Kidney capillary endothelial cell (primary cell): ENCODE measurements around the gene MITF.

ENCODE experiments used
- DNase-seq: peaks from one replicate; pipeline ENCODE4 v3.0.0-alpha.2; 2018; ENCODE audit warnings: low spot score

Gene MITF

DNA sequence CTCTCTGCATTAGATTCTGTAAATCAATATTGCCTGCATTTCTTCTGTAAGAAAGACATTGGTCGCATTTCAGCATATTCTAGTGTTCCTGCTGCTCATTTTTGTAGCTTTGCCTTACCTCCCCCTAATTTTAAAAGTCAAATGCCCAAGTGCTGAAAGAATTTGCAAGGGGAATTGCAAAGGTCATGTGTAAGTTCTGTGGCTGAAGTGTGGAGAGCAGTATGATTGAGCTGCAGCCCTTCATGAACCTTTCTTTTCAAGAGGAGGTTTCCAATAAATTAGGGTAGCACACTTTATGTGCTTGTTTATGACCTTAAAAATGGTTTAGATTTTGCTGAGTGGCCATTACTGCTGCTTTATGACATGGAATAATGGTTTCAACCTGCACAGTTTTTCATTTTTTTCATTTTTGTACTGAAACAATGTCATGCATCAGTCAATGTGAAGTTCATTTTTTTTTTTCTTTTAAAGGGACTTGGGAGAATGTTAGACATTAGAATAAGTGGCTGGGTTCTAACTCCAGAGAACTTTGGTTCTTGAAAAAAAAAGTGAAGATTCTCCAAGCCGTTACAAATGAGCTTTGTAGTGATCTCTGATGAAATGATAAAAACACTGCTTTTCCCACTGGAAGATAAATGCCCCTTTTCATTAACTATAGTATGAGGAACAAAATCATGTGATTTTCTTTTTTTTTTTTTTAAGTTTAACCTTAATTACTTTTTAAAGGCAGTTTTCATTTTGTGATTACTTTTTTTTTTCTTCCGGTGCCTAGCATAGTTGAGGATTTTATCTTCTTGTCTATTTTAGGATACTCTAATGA, 99.6 kb downstream of the MITF start:
- DNase-seq, result no peak

DNA sequence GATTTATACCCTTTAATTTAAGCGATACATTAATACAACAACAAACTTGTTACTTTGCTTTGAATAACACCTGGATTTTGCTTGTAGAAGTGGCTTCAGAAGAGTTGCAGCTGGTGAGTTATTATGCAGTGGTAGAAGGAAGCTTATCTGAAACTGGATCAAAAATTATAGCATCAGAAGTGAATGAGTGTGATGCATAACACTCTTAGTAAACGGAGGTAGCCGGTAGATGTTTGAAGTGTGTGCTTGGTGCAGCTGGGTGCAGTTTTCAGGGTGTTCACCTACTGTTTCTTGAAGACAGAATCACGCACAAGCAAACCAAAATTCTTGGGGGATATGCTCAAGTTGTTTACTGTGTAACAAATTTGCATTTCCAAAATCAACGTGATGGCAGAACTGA, 103.1 kb downstream of the MITF start:
- DNase-seq, result no peak

DNA sequence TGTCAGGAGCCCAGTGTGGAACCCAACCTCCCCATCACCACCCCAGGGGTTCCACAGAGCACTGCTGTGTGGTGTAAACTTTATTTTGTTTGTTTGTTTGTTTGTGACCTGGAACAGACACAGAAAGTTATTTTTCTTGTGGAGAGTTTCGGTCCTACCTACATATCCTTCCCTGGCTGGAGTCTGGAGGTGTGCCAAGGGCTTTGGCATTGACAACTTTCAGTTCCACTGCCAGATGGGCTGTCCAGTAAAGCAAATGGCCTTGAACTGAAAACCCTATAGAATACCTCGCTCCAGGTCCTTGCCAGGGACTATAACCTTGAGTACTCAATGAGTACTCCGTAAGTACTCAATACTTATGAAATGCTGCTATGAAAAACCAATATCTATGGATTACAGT, 103.5 kb downstream of the MITF start:
- no peak for DNase-seq

DNA sequence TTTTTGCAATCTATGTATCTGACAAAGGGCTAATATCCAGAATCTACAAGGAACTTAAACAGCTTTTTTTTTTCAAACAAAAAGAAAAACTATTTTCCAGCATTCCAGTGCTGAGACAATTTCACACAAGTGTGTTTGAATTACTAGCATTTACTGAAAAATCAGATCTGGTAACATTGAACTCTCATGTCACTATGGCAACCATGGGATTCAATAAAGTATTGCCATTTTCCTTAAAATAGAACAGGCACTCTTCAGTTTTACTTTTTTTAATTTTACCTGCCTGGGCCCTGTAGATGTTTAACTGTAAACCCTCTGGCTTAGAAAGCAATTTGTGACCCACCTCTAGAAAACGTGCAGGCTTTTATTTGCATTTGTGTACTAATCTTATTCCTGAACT, 105.4 kb downstream of the MITF start:
- no peak for DNase-seq

DNA sequence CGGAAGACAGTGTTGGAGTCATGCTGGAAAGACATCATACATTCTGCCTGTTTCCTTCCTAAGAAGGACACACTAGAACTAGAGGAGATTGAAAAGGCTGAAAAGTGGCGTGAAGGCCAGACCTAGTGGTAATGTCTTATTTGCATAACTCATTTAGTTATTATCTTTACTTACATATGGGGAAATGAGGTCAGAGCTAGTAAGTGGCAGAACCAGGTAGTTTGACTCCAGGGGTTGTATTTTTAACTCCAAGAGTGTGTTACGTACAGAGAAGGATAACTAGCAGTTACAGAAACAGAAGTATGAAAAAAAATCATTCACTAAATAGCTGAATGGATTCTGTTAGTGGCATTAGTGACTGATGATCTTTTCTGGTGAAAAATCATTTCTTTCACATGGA, 108.0 kb downstream of the MITF start:
- no peak for DNase-seq

DNA sequence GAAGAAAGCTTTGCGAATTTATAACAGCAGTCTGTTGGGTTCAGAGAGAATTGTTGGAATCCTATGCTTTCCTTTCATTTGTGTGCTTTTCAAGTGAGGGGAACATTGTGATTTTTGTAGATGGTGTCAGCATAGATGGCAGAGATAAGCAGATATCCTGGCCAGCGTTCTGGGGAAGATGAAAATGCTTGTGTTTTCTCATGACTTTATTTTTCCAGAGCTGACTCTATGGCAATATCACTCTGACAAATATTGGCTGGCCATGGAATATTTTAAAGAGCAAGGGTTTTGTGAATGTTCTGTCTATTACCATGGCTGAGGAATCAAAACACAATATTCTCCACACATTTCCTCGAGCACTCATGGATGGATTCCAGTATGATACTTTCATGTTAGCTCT, 108.8 kb downstream of the MITF start:
- no peak for DNase-seq

DNA sequence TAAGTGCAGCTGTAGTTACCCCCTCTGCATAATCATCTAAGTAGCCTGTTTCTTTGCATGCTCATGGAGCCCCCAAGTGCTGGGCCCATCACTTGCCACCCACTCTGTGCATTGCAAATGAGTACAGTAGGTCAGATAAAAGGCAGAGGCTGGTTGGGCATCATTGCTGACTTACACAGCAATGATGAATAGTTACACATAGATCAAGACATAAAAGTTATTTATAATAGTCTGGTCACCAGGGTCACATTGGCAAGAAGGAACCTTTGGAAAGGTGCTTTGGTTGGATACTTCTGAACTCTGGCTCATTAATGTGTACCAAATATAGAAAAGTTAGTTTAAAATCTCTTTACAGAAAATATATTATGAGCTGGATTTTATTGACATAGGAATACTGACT, 111.6 kb downstream of the MITF start:
- no peak for DNase-seq

DNA sequence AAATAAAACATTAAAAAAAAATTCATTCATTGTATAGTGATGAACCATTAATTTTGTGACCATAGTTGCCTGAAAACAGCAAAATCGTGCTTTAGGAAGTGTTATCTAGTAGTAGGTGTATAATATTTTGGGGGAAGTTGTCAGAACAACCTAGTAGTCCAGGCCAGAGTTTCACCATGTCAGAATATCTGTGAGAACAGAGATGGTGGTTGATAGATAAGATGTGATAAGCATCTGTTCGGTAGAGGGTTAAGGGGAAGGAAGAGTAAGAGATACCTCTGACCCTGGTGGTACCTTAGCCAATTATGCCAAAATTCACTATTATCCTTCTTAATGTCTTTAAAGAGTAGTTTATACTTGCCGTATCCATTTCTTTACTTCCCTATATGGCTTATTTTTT, 113.8 kb downstream of the MITF start:
- no peak for DNase-seq

DNA sequence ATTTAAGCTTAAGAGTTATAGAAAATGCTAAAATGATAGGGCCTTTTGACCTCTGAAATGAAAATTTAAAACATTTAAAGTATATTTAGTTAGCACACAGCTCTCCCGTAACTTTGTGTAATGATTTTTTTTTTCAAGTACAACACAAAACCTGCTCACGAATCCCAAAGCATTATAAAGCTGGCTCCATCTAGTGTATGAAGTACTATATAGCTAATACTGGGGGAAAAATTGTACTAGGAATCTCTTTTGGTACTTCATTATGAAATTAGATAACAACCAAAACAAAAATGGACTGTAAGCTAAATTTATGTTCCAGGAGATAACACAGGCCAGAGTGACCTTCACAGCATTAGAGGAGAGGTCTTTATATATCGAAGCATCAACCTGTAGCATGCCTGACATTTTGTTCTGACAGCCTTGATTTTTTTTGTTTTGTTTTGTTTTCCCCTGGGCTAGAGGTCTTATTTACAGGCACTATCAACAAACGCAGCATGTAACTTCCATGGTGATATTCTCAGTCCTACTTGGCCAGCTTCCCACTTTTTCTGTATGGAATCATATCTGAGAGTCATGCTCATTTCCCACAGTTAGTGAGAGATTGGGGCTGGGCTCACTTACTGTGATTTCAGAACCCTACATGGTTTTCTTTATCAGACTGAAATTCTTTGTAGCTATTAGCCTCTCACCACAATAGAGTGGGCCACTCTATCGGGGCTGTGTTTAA, 116.3 kb downstream of the MITF start:
- peak; percentile 5 for DNase-seq

DNA sequence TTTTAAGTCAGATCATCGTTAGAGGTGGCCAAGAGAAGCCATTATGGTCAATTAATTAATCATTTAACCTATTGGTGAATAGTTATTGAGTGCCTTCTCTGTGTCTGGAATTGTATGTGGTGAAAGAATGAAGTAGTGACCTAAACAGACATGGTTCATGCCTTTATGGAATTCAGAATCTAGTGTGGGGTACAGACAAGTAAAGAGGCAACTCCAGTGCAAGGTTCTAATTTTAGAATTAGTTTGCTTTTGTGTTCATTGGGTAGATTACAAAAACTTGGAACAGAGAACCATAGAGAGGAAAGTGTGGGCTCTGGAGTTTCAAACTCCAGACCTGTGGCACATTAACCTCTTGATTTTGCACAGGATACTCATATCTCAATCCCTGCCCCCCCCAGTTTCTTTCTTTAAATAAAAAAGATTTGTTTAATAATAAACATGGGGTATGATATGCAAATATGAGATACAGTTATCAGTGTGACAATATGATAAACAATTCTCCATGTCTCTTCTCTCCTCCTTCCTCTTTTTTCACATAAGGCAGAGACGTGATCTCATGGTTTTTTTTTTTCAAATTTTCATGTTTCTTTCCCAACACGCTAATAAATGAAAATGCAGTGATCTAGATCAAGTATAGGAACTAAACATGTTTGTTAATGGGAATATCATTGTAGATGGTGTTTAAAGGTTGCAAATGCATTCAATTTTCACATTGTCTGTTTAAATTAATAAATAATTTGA, 117.9 kb downstream of the MITF start:
- DNase-seq, result no peak

DNA sequence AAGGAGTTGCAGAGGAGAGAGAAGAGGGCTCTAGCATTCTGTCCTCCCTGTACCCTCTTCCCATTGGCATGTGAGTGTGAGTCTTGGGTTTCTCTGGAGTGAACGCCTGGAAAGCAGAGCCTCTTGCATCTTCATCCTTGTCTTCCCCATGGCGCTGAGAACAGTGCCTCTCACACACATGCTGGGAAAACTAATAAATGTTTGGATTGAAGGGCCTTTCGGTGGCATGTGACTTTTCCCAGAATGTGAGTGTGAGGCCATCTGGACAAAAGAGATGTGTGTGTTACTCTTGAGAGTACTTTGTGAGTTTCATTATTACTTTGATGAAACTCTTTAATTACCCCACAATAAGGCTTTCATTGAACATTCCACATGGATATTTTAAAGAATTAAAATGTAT, 122.3 kb downstream of the MITF start:
- no peak for DNase-seq

DNA sequence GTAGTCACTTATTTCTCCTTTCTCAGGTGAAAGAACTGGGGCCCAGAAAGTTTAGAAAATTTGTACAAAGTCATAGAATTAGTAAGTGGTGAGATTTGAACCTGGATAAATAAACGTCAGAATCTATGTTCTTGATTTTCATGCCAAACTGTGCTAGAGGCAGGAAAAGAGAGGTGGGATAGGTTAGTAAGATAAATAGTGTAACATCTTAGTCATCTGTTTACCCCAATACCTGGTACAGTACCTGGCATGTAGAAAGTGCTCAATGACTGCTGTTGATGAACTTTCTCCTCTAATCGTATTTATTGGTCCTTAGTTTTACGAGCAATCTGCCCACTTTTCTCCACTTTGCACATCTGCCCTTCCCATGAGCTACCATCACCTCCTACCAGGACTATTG, 124.9 kb downstream of the MITF start:
- no peak for DNase-seq

DNA sequence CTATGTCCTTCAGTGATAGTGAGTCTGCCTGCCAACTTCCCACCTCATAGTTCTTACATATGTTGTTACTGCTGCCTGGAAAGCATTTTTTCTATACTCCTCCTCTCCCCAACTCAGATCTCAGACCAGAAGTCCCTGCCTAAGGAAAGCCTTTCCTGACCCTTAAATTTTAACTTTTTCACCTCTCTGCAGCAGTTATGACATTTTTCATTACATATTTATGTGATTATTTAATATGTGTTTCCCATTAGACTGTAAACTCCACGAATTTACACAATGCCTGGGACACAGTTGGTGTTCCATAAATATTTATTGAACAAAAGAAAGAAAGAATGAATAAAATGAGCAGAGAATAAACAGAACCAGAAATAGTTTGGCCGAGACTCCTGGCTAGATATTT, 125.5 kb downstream of the MITF start:
- no peak for DNase-seq

DNA sequence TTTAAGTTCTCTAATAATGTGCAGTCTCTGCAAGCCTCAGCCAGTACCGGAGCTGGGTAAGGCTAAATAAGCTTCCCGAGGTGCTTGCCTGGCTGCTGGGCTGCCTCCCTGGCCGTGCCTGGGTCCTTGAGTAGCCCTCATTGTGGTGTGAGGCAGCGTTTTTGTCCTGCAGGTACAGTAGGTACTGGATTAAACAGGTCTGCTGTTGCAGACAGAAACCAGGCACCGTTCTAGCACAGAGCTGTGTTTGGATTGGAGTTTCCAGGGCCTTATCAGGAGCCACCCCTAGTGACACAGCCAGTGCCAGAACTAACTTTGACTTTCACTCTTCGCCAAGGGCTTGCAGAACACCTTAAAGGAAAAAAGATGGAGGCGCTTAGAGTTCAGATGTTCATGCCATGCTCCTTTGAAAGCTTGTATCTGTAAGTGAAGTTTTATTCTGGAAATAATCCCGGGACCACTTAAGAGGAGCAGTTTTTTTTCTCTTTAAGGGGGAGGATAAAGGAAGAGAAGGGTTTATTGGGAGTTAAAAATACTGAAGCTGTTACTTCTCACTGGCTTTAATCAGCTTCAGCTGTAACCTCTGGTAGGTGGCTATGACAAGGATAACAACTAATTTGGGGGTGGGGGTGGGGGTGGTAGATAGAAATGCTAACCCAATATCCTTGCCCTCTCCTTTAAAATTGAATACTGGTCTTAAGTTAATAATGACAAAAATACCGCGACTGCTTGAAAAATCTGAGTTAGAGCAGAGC, 126.8 kb downstream of the MITF start:
- DNase-seq, result no peak

DNA sequence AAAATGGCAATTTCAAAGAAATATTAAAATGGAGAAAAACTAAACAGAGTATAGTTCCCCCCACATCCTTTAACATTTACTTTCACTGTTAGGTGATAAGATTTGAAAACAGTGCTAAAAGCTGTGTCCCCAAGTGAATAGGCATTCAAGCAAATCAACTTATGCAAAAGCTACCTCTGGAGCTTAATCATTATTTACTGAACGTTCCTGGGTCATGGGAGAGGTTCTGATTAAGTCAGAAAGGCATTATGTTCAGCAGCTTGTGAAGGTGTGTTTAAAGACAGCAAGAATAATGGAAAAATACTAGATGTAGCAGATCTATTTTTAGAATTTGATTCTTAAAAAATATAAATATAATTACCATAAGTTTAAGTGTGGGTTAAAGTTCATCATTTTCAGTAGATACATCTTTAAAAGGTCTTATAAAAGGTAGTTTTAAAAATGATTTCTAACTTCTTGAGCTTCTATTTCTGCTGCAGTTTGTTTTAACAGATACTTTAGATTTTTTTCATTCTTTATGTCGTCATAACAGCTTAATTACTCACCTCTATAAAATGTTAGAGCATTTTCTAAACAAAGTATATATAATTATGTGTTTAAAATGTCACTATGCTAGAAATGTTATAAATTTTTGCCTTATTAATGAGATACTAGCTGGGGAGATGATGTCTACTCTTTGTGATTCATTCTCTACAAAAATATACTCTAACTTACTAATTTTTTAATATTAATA, 127.9 kb downstream of the MITF start:
- no peak for DNase-seq

DNA sequence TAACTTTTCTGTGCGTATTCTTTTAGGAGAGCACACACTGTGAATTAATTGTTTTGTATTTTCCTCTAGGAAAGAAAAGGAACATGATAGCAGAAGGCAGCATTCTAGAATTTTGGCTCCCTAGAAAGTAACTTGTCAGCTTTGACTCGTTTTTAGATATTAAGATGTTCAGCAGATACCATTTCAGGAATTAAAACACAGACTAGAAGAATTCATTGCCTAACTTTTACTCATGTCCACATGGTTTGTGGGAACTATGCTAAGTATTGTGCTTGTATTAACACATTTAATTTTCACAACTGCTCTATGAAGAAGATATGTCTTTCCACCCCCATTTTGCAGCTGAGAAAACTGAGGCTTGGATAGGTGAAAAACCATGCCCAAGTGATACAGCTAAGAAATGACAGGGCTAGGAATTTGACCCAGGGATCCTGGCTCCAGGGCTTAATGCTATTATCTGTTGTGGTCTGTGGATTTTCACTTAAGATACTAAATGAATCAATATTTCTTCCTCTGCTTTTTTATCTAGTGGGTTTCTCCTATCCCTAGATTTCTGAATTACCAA, 128.8 kb downstream of the MITF start:
- no peak for DNase-seq

DNA sequence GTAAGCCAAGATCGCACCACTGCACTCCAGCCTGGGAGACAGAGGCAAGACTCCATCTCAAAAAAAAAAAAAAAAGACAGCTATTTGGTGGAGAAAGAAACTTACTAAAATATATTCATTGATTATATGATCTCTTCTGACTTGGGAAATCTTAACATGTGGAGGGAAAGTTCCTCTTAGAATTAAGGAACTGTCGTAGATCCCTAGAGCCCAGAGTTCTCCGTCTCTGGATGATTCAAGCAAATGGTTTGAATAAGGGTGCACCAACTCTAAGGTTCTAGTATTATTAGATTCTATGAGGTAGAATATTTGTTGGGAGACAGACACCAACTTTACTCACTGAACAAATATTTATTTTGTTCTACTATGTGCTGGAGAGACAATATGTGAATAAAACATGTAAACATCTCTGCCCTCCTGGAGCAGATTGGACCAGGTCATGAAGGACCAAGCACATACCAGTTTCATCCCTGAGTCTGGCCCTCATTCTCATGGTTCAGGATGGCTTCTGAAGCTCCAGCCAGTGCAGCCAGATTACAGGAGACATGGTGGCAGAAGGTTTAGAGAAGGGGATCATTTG, 129.7 kb downstream of the MITF start:
- no peak for DNase-seq

DNA sequence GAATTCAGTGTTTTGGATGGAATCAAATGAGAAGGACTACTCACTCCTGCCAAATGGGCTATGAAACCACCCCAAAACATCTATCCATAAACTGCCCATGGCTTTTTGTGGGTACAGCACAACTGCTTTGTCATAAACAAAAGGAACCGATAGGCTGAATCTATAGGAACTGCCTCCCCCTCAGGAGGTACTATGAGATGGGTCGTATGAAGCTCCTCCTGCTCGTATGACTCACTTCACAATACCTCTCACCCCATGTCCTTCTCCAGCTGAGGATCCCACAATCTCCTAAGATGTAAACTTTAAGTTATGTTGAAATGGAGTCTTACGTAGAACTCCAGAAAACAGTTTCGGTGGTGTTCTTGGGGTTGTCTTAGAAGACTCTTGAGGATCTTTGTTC, 130.4 kb downstream of the MITF start:
- DNase-seq, result no peak

DNA sequence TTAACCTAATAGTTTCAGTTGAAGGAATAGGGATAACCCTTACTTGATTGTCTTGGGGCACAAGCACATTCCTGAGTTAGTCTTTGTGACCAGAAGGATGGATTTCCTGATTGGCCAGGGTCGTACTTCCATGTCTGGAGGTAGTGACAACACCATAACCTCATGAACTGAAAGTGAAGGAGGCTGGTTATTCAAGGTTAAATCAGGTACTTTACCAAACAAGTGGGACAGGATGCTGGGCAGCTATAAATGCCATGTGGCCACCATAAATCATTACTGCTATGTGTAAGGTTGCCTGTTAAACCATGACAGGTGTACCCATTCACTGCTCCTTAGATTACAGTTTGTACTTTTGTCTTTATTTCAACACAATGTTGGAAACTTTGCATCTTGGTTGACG, 132.0 kb downstream of the MITF start:
- no peak for DNase-seq

DNA sequence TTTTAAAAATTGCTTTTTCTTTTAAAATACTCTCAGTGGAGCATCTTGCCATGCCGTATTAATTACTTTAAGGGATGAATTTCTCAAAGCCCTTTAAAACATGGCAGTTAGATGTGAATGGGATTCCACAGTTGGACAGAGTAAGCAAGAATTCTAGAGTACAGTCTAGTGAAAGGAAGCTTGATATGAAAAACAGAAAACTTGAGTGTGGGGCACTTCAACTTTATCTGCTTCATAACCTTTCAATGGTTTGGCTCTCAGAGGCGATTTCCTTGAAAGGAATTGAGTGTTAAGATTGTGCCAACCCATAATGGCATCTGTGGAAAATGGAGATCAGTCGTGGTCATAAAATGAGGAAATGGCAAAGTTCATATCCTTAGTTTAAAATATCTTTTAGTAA, 132.6 kb downstream of the MITF start:
- no peak for DNase-seq
